ENCODE measurements around the gene ZC3H14.

ZC3H14 gene

DNA sequence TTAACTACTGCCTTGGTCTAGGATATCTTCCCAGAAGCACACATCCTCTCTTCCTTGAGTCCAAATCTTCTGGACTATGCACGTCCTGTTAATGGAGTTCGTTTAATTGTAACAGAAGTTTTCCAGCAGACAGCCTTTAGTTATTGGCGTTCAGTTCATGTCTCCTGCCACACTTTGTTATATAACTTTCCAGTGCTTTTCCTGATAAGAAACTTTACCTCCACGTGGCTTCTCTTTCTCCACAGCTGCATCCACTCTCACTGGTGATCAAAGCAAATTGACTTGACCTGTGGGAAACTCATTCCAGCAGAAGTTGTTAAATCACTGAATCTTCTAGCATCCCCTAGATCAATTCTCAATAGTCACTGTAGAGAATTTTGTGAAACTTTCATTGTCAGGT is 27.0 kb upstream of the ZC3H14 start:
- H3K4me3 ChIP-seq (ENCODE audit: low read length), result no peak overlapping the region
- H3K27me3 ChIP-seq (ENCODE audit: insufficient read depth, low read length), result no peaks in the 10 kb centered on the region
- WGBS, result 93% methylated on average over 4 of the region's 4 CpGs
- no peaks in the 10 kb centered on the region for H3K4me1 ChIP-seq (ENCODE audit: insufficient read depth, low read length)
- H3K9ac ChIP-seq (ENCODE audit: low read depth, low read length), result no peak overlapping the region
- H3K9me3 ChIP-seq (ENCODE audit: insufficient read depth, low read depth, low read length), result no peaks in the 10 kb centered on the region
- H3K27ac ChIP-seq (ENCODE audit: low read depth, low read length), result no peak overlapping the region
- peaks cover 23% of the 10 kb centered on the region for H3K36me3 ChIP-seq (ENCODE audit: insufficient read depth, low read length)

DNA sequence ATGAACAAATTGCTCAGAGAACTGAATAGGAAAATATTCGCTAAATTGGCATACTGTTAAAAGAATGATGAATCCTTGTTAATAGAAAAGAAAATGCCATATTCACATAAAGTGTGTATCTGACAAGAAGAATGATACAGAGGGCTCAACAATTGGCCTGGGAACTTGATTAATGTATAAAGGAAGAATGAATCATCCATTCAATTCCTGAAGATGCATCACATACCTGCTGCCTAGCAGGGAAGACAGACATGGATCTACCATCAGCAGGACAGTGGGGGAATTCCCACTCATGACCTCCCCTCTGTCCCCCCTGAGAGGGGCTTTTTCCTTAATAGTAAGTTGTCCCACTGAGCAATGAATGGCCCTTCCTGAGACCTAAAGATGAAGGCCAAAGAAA is 21.5 kb upstream of the ZC3H14 start:
- Histone ChIP-seq H3K9ac (ENCODE audit: low read depth, low read length) (no peak overlapping the region), H3K4me3 (ENCODE audit: low read length) (no peak overlapping the region), H3K9me3 (ENCODE audit: insufficient read depth, low read depth, low read length) (no peaks in the 10 kb centered on the region), H3K27me3 (ENCODE audit: insufficient read depth, low read length) (no peaks in the 10 kb centered on the region), H3K4me1 (ENCODE audit: insufficient read depth, low read length) (no peaks in the 10 kb centered on the region), H3K36me3 (ENCODE audit: insufficient read depth, low read length) (peaks cover 18% of the 10 kb centered on the region), H3K27ac (ENCODE audit: low read depth, low read length) (no peak overlapping the region)
- WGBS, result 89% methylated on average over 1 of the region's 1 CpG

DNA sequence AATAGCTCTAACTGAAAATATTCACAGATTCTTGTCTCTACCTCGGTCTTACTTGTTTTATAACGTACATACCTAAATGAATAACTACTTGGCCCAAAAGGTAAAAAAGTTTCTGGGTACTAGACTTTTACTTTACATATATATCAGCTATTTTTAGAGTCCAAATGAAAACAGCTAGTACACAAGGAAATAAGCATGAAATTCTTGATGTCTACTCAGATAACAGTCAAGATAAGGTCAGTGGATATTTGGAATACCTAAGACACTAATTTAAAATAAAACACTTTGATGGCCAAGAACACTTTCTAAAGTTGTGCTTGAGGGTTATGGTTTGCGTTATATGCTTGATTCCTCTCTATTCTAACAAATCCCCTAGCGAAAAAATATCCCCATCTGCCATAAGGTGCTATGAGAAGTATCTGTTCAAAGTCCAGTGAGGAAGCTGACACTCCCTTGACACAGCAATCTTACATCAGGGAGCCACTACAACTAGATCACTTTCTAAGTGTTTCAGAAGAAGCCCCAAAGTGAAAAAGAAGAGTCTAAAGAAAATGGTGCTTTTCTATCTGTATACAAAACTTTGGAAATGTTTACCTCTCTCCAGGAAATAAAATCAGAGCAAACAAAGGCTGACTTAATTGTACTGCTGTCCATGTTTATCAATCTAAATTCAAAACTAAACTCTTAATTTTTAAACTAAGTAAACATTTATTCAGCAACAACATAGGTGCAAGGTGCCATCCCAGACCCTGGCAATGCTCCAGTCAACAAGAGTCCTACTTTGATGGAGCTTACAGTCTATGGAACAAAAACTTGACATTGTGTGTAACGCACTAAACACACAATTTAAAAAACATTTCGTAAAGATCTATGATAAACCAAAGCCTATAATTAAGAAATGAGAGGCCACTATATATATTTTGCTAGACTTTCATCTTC is 19.7 kb upstream of the ZC3H14 start:
- H3K27ac ChIP-seq (ENCODE audit: low read depth, low read length), result no peak overlapping the region
- no peaks in the 10 kb centered on the region for H3K27me3 ChIP-seq (ENCODE audit: insufficient read depth, low read length)
- H3K9me3 ChIP-seq (ENCODE audit: insufficient read depth, low read depth, low read length), result no peaks in the 10 kb centered on the region
- no peaks in the 10 kb centered on the region for H3K4me1 ChIP-seq (ENCODE audit: insufficient read depth, low read length)
- no peak overlapping the region for H3K4me3 ChIP-seq (ENCODE audit: low read length)
- 83% methylated on average over 5 of the region's 6 CpGs for WGBS
- H3K9ac ChIP-seq (ENCODE audit: low read depth, low read length), result no peak overlapping the region
- H3K36me3 ChIP-seq (ENCODE audit: insufficient read depth, low read length), result peaks cover 28% of the 10 kb centered on the region

DNA sequence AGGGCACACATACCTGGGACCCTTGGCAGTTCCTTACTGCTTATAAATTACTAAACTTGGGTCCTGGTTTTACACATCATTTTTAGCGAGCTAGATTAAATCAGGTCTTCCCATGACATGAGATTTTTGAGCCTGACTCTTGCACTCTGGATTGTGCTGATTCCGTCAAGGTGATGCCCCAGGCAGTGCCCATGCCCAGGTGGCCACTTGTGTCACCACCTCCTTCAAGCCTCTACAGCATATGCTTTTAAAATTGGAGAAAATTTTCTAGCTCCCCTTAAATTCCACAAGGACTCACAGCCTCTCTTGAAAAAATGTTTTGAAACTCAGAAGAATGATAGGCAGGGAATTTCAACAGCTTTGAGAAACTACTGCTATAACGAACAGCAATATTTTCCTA is 17.6 kb upstream of the ZC3H14 start:
- H3K4me3 ChIP-seq (ENCODE audit: low read length), result no peak overlapping the region
- whole genome bisulfite sequencing, result 98% methylated on average over 3 of the region's 3 CpGs
- no peaks in the 10 kb centered on the region for H3K27me3 ChIP-seq (ENCODE audit: insufficient read depth, low read length)
- H3K27ac ChIP-seq (ENCODE audit: low read depth, low read length), result no peak overlapping the region
- no peaks in the 10 kb centered on the region for H3K9me3 ChIP-seq (ENCODE audit: insufficient read depth, low read depth, low read length)
- H3K9ac ChIP-seq (ENCODE audit: low read depth, low read length), result no peak overlapping the region
- H3K36me3 ChIP-seq (ENCODE audit: insufficient read depth, low read length), result peaks cover 41% of the 10 kb centered on the region
- no peaks in the 10 kb centered on the region for H3K4me1 ChIP-seq (ENCODE audit: insufficient read depth, low read length)

DNA sequence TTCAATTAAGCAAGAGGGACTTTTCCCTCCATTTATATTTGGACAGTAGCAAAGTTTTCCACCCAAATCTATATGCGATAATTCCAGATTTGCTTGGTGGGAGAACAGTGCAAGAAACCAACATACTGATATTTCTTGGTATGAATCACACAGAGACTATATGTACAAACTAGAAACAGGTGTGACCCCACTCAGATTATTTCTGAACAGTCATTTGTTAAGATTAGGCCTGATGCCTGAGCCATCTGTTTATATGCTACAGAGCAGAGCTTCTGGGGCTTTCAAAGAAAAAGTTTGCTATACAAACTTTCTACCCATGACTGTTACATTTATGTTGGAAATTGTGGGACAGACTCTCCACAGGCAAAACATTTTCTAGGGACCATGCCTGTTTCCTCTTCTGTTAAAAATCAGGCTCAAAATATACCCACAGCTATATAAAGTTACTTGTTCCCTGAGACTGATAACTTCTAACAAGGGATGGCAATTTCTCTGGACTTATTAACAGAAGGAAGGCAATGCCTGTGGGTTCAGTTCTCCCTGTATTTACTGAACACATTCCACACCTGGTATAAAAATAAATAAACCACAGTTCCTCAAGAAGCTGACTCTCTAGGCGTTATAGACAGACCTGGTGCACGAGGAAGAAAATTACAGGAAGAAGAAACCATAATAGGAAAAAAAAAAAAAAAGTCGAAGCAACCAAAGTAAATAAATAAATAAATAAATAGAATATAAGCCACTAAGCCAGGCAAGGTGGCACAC is 16.0 kb upstream of the ZC3H14 start:
- H3K9ac ChIP-seq (ENCODE audit: low read depth, low read length), result no peak overlapping the region
- peaks cover 39% of the 10 kb centered on the region for H3K36me3 ChIP-seq (ENCODE audit: insufficient read depth, low read length)
- no peaks in the 10 kb centered on the region for H3K27me3 ChIP-seq (ENCODE audit: insufficient read depth, low read length)
- 84% methylated on average over 3 of the region's 4 CpGs for WGBS
- no peaks in the 10 kb centered on the region for H3K4me1 ChIP-seq (ENCODE audit: insufficient read depth, low read length)
- H3K9me3 ChIP-seq (ENCODE audit: insufficient read depth, low read depth, low read length), result no peaks in the 10 kb centered on the region
- no peak overlapping the region for H3K4me3 ChIP-seq (ENCODE audit: low read length)
- H3K27ac ChIP-seq (ENCODE audit: low read depth, low read length), result no peak overlapping the region

DNA sequence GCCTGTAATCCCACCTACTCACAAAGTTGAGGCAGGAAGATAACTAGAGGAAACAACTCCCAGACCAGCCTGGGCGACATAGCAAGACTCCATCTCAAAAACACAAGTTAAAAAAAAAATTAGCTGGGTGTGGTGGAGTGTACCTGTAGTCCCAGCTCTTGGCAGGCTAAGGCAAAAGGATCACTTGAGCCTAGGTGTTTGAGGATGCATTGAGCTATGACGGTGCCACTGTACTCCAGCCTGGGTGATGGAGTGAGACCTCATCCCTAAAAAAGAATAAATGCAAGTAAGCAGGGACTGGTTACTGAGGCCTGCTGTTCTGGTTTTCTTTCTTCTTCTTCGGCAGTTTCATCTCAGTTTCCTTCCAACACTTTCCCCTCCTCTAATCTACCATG is 15.5 kb upstream of the ZC3H14 start:
- H3K27me3 ChIP-seq (ENCODE audit: insufficient read depth, low read length), result peaks cover 4% of the 10 kb centered on the region; the same call in 1 of the 2 replicates
- H3K27ac ChIP-seq (ENCODE audit: low read depth, low read length), result no peak overlapping the region
- H3K4me3 ChIP-seq (ENCODE audit: low read length), result no peak overlapping the region
- no peak overlapping the region for H3K9ac ChIP-seq (ENCODE audit: low read depth, low read length)
- peaks cover 39% of the 10 kb centered on the region for H3K36me3 ChIP-seq (ENCODE audit: insufficient read depth, low read length)
- 95% methylated on average over 2 of the region's 3 CpGs for WGBS
- no peaks in the 10 kb centered on the region for H3K9me3 ChIP-seq (ENCODE audit: insufficient read depth, low read depth, low read length)
- peaks cover 1% of the 10 kb centered on the region; the same call in 1 of the 2 replicates for H3K4me1 ChIP-seq (ENCODE audit: insufficient read depth, low read length)

DNA sequence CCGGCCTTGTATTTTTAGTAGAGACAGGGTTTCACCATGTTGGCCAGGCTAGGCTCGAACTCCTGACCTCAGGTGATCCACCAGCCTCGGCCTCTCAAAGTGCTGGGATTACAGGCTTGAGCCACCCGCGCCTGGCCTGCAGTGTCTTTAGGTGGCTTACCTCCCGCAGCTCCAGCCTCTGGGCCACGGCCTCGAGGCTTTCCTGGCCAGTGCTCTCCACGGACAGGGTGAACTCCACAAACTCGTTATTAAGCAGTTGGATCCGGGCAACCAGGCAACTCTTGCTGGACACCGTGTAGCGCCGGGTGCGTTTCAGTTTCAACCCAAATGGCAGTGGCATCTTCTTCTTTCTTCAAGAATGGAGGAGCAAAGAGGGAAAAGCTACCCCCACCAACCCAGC is 12.8 kb upstream of the ZC3H14 start:
- Histone ChIP-seq H3K4me3 (ENCODE audit: low read length) (no peak overlapping the region), H3K27ac (ENCODE audit: low read depth, low read length) (no peak overlapping the region), H3K36me3 (ENCODE audit: insufficient read depth, low read length) (peaks cover 37% of the 10 kb centered on the region), H3K27me3 (ENCODE audit: insufficient read depth, low read length) (peaks cover 20% of the 10 kb centered on the region), H3K4me1 (ENCODE audit: insufficient read depth, low read length) (peaks cover 15% of the 10 kb centered on the region), H3K9me3 (ENCODE audit: insufficient read depth, low read depth, low read length) (no peaks in the 10 kb centered on the region), H3K9ac (ENCODE audit: low read depth, low read length) (no peak overlapping the region)
- 96% methylated on average over 15 of the region's 15 CpGs for WGBS

DNA sequence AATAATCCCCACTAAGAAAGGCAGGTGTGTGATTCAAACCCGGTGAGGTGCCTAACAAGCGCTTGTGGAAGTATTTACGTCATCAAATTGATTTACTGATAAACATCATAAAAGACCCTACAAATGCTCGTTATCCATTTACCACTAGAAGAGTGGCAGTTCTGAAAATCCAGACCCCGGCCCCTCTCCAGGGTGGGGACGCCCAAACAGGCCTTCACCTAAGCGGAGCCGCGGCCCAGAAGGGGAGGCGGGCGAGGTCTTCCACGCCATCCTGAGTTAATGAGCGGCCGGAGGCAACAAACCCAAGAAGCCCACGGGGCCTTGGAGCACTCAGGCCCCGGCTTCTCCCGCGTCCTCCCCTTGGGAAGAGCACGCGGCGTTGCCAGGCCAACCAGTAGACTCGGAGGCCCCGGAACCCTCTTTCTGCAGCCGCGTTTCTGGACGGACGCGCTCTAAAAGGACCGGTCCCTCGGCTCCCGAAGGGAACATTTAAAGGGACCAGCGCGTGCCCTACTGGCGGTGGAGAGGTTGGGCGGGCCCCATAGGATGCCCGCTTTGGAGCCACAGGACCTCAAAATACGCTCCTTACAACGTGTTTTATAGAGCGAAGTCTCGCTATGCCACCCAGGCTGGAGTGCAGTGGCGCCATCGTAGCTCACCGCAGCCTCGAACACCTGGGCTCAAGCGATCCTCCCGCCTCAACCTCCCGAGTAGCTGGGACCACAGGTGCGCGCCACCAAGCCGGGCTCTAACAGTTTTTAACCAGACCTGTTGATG is 11.6 kb upstream of the ZC3H14 start:
- Histone ChIP-seq H3K4me1 (ENCODE audit: insufficient read depth, low read length) (peaks cover 25% of the 10 kb centered on the region), H3K9ac (ENCODE audit: low read depth, low read length) (peak overlapping the region; percentile 33; the same call in 1 of the 2 replicates), H3K4me3 (ENCODE audit: low read length) (peak overlapping the region; percentile 59), H3K36me3 (ENCODE audit: insufficient read depth, low read length) (peaks cover 28% of the 10 kb centered on the region), H3K27me3 (ENCODE audit: insufficient read depth, low read length) (peaks cover 20% of the 10 kb centered on the region), H3K9me3 (ENCODE audit: insufficient read depth, low read depth, low read length) (no peaks in the 10 kb centered on the region), H3K27ac (ENCODE audit: low read depth, low read length) (no peak overlapping the region)
- 23% methylated on average over 50 of the region's 50 CpGs for WGBS

DNA sequence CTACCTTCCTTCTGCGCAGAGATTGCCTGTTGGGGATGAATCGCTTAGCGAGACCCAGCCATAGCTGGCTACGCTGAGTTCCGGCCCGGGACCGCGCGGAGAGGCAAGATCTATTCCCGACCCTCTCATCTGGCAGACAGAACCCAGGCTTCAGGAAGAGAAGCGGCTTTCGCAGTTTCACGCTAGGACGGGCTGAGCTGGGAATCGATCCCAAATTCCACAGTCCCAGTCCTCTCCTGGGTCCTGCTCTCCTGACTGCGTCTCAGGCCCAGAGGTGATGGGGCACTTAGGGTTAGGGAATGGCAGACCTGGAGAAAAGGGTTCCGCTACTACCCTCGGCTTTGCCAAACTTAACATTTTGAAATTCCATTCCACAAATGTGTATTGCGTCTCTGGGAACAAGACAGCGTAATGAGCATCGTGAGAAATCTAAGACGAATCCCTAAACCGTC is 10.8 kb upstream of the ZC3H14 start:
- Histone ChIP-seq H3K9ac (ENCODE audit: low read depth, low read length) (no peak overlapping the region), H3K4me3 (ENCODE audit: low read length) (peak overlapping the region; percentile 59), H3K4me1 (ENCODE audit: insufficient read depth, low read length) (peaks cover 25% of the 10 kb centered on the region), H3K36me3 (ENCODE audit: insufficient read depth, low read length) (peaks cover 22% of the 10 kb centered on the region), H3K9me3 (ENCODE audit: insufficient read depth, low read depth, low read length) (no peaks in the 10 kb centered on the region), H3K27ac (ENCODE audit: low read depth, low read length) (no peak overlapping the region), H3K27me3 (ENCODE audit: insufficient read depth, low read length) (peaks cover 20% of the 10 kb centered on the region)
- WGBS, result 16% methylated on average over 23 of the region's 23 CpGs

DNA sequence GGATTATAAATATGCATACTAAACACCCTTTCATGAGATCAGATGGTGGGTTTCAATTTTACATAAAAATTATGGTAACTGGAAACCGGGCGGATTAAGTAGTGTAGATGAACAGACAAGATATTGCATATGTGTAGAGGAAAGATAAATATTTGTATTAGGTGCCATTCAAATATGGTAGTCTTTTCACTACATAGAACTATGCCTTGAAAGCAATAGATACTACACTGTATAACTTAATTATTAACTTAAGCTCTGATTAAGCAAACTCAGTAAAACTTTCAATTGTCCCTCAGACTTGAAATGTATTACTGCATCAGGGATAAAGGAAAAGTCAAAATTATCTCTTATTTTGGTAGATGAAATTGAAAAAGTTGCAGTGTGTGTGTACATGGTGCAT is 10.0 kb upstream of the ZC3H14 start:
- peaks cover 25% of the 10 kb centered on the region for H3K4me1 ChIP-seq (ENCODE audit: insufficient read depth, low read length)
- H3K36me3 ChIP-seq (ENCODE audit: insufficient read depth, low read length), result peaks cover 19% of the 10 kb centered on the region
- no peak overlapping the region for H3K27ac ChIP-seq (ENCODE audit: low read depth, low read length)
- peak overlapping the region; percentile 92 for H3K4me3 ChIP-seq (ENCODE audit: low read length)
- 85% methylated on average over 2 of the region's 2 CpGs for WGBS
- H3K9me3 ChIP-seq (ENCODE audit: insufficient read depth, low read depth, low read length), result no peaks in the 10 kb centered on the region
- H3K9ac ChIP-seq (ENCODE audit: low read depth, low read length), result no peak overlapping the region
- H3K27me3 ChIP-seq (ENCODE audit: insufficient read depth, low read length), result peaks cover 20% of the 10 kb centered on the region
